ENCODE results near the gene NCKAP1.
A peak's percentile ranks its signal among the peaks of the same experiment; 100 is the strongest.

The NCKAP1 gene

DNA sequence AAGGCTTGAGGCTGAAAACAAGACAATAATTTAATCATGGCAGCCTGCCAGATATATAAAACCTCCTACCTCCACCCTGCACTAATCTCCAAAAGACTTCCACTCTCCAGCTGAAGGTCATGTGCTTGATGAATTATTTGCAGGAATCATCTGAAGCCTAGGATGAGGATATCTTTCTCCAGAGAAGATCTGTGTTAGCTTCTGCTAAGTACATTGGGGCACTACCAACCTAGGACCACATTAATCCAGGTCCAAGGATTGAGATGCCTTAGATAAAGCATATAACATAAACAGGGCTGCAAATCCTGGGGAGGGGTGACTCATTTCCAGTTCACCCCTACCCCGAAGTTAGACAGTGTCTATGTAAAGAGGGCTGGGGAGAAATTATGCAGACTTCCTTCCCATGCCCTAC is 91.3 kb downstream of the NCKAP1 start:
- Mint-ChIP-seq H3K9me3 (no peaks in the 10 kb centered on the region), H3K4me1 (peaks cover 21% of the 10 kb centered on the region), H3K27me3 (ENCODE audit: low read depth, poor library complexity) (no peaks in the 10 kb centered on the region), H3K27ac (peak overlapping the region; percentile 68), H3K36me3 (ENCODE audit: low read depth) (peaks cover 50% of the 10 kb centered on the region), H3K4me3 (no peak overlapping the region)
- TF ChIP-seq, protein P1, sequence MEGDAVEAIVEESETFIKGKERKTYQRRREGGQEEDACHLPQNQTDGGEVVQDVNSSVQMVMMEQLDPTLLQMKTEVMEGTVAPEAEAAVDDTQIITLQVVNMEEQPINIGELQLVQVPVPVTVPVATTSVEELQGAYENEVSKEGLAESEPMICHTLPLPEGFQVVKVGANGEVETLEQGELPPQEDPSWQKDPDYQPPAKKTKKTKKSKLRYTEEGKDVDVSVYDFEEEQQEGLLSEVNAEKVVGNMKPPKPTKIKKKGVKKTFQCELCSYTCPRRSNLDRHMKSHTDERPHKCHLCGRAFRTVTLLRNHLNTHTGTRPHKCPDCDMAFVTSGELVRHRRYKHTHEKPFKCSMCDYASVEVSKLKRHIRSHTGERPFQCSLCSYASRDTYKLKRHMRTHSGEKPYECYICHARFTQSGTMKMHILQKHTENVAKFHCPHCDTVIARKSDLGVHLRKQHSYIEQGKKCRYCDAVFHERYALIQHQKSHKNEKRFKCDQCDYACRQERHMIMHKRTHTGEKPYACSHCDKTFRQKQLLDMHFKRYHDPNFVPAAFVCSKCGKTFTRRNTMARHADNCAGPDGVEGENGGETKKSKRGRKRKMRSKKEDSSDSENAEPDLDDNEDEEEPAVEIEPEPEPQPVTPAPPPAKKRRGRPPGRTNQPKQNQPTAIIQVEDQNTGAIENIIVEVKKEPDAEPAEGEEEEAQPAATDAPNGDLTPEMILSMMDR (IDR thresholded peaks at IDR 0.05) = no peak
- no peak for DNase-seq

- Mint-ChIP-seq H3K4me3 (no peak overlapping the region), H3K36me3 (ENCODE audit: low read depth) (peaks cover 61% of the 10 kb centered on the region), H3K4me1 (peaks cover 16% of the 10 kb centered on the region), H3K9me3 (no peaks in the 10 kb centered on the region), H3K27ac (peak overlapping the region; percentile 65), H3K27me3 (ENCODE audit: low read depth, poor library complexity) (no peaks in the 10 kb centered on the region)
- TF ChIP-seq, protein P1 (IDR thresholded peaks at IDR 0.05) = no peak
- no peak for DNase-seq
These were observed 94.9 kb downstream of the NCKAP1 start for GRCh38 chr2:182943339-182943738.

DNA sequence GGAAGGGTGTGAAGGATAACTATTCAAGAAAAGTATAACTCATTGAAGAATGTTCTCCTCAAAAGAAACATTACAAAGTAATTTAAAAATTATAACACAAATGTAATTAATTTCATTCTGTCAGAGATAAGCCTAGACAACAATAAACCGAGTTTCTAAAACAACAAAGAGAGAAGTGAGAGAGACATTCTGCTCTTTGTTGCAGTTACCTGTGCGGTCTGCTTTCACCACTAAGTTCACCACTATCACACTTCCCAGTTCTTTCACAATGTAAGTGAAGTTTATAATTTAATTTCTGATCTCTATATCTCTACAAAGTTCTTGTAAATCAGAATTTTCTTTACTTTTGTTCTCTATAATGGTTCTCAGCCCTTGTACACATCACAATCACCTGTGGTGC is 95.5 kb downstream of the NCKAP1 start:
- peaks cover 66% of the 10 kb centered on the region for H3K36me3 Mint-ChIP-seq (ENCODE audit: low read depth)
- H3K9me3 Mint-ChIP-seq = no peaks in the 10 kb centered on the region
- DNase-seq = no peak
- H3K27ac Mint-ChIP-seq = no peak overlapping the region
- peaks cover 16% of the 10 kb centered on the region for H3K4me1 Mint-ChIP-seq
- H3K4me3 Mint-ChIP-seq = no peak overlapping the region
- TF ChIP-seq, protein P1 (IDR thresholded peaks at IDR 0.05) = no peak
- no peaks in the 10 kb centered on the region for H3K27me3 Mint-ChIP-seq (ENCODE audit: low read depth, poor library complexity)

- H3K4me3 Mint-ChIP-seq = no peak overlapping the region
- no peak for DNase-seq
- H3K36me3 Mint-ChIP-seq (ENCODE audit: low read depth) = peaks cover 72% of the 10 kb centered on the region
- H3K27me3 Mint-ChIP-seq (ENCODE audit: low read depth, poor library complexity) = no peaks in the 10 kb centered on the region
- H3K9me3 Mint-ChIP-seq = no peaks in the 10 kb centered on the region
- H3K4me1 Mint-ChIP-seq = peaks cover 14% of the 10 kb centered on the region
- TF ChIP-seq, protein P1 (IDR thresholded peaks at IDR 0.05) = no peak
- H3K27ac Mint-ChIP-seq = peak overlapping the region; percentile 27
These were observed 96.3 kb downstream of the NCKAP1 start for GRCh38 chr2:182941919-182942318.

GRCh38 chr2:182941121-182941722 is 97.0 kb downstream of the NCKAP1 start:
- Mint-ChIP-seq H3K27me3 (ENCODE audit: low read depth, poor library complexity) (no peaks in the 10 kb centered on the region), H3K9me3 (no peaks in the 10 kb centered on the region), H3K4me1 (peaks cover 7% of the 10 kb centered on the region), H3K36me3 (ENCODE audit: low read depth) (peaks cover 72% of the 10 kb centered on the region), H3K27ac (no peak overlapping the region), H3K4me3 (no peak overlapping the region)
- DNase-seq = no peak
- TF ChIP-seq, protein P1 (IDR thresholded peaks at IDR 0.05) = no peak

DNA sequence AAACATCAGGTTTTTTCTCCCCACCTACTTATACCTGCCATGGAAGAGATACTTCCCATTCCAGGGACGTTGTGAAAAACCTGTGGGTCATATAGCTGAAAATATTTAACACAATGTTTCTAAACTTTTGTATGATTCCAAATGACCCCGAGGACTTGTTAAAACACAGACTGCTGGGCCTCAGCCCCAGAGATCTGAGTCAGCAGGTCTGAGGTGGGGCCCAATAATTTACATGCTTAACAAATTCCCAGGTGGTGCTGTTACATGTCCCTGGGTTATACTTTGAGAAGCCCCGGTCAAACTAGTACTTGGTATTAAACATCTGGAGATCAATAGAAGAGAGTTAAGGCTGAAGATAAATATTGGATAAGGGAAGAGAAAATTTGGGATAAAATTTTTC is 100.4 kb downstream of the NCKAP1 start:
- Mint-ChIP-seq H3K27ac (peak overlapping the region; percentile 54), H3K4me3 (no peak overlapping the region), H3K9me3 (no peaks in the 10 kb centered on the region), H3K36me3 (ENCODE audit: low read depth) (peaks cover 73% of the 10 kb centered on the region), H3K4me1 (peaks cover 4% of the 10 kb centered on the region), H3K27me3 (ENCODE audit: low read depth, poor library complexity) (no peaks in the 10 kb centered on the region)
- DNase-seq = no peak
- TF ChIP-seq, protein P1 (IDR thresholded peaks at IDR 0.05) = no peak
